Karpas-422 (cell line): Measurements from ENCODE around the gene ADCY5. TPM values are rescaled to one million over a fixed set of nuclear protein-coding genes. Genes with fewer than 3 reads are reported as not detected.

Experiments used
- DNase-seq: peaks from one replicate; pipeline ENCODE4 v3.0.0-alpha.2; 2015
- H2AFZ ChIP-seq: fragments of 200-600 bp; sonication (generic); 2 replicates; pipeline ENCODE4 v1.6.1; 2014; ENCODE audit warnings: antibody characterized with exemption, low read length, mixed read lengths
- H3K27ac ChIP-seq: fragments of 200-600 bp; sonication (generic); 2 replicates; pipeline ENCODE4 v1.5.1; 2014; ENCODE audit warnings: mild to moderate bottlenecking, low read length, moderate library complexity
- H3K27me3 ChIP-seq: fragments of 200-600 bp; sonication (generic); 2 replicates; pipeline ENCODE4 v1.6.1; 2014; ENCODE audit warnings: low read length, mixed read lengths
- H3K36me3 ChIP-seq: fragments of 200-600 bp; sonication (generic); 2 replicates; pipeline ENCODE4 v1.6.1; 2014; ENCODE audit warnings: low read length, mixed read lengths; ENCODE audit not compliant: insufficient read depth
- H3K4me1 ChIP-seq: fragments of 200-600 bp; sonication (generic); 2 replicates; pipeline ENCODE4 v1.6.1; 2014; ENCODE audit warnings: mild to moderate bottlenecking, low read length, mixed read lengths
- H3K4me2 ChIP-seq: fragments of 200-600 bp; sonication (generic); 2 replicates; pipeline ENCODE4 v1.6.1; 2014; ENCODE audit warnings: low read length, low read depth, mild to moderate bottlenecking; ENCODE audit not compliant: poor library complexity, severe bottlenecking
- H3K4me3 ChIP-seq: fragments of 200-600 bp; sonication (generic); 2 replicates; pipeline ENCODE4 v1.5.1; 2014; ENCODE audit warnings: mild to moderate bottlenecking, antibody characterized with exemption, low read length, mixed read lengths
- H3K79me2 ChIP-seq: fragments of 200-600 bp; sonication (generic); 2 replicates; pipeline ENCODE4 v1.6.1; 2014; ENCODE audit warnings: mild to moderate bottlenecking, low read length, mixed read lengths
- H3K9ac ChIP-seq: fragments of 200-600 bp; sonication (generic); 2 replicates; pipeline ENCODE4 v1.6.0; 2014; ENCODE audit warnings: low read length
- H3K9me2 ChIP-seq: fragments of 200-600 bp; sonication (generic), shearing (Covaris generic); replicated peaks from 2 replicates; pipeline ENCODE4 v1.6.0; 2014; ENCODE audit warnings: mild to moderate bottlenecking, low read length, moderate library complexity; ENCODE audit not compliant: insufficient read depth
- H3K9me3 ChIP-seq: fragments of 300-700, 200-600 bp; sonication (generic); 2 replicates; pipeline ENCODE4 v1.6.1; 2014; ENCODE audit warnings: low read length, mixed read lengths
- H4K20me1 ChIP-seq: fragments of 200-600 bp; sonication (generic); 2 replicates; pipeline ENCODE4 v1.6.1; 2014; ENCODE audit warnings: mild to moderate bottlenecking, antibody characterized with exemption, low read length, low read depth; ENCODE audit not compliant: insufficient read depth
- total RNA-seq: library from RNA; depleted of rRNA; stranded (reverse); fragments of >200 nt; shearing (Covaris generic); gene quantifications from 2 replicates; pipeline ENCODE4 v1.2.3, GENCODE V29; 2014; ENCODE audit warnings: low replicate concordance

ADCY5 gene
- total RNA-seq, 1 experiment from 2014 or later: not detected

DNA sequence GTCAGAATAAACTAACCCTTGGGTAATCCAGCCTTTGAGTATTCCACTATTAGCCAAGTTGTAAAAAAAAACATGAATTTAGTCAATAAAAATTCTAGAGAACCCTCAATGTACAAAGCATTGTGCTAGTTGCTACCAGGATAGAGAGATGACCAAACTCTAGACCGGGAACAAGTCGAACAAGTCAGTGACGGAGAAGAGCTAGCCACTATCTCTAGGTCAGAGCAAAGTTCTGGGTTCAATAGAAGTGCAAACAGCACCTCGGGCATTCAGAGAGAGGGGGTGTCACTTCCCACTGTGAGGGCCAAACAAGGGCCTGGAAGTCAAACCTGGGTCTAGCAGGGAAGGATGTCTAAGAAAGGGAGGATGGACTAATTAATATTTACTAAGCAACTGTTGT is 2.3 kb upstream of the ADCY5 start:
- no peak overlapping the region for H3K27ac ChIP-seq
- H3K9ac ChIP-seq: no peak overlapping the region
- DNase-seq: no peak
- no peak overlapping the region for H2AFZ ChIP-seq
- H3K79me2 ChIP-seq: no peaks in the 10 kb centered on the region
- no peaks in the 10 kb centered on the region for H3K9me2 ChIP-seq
- no peaks in the 10 kb centered on the region for H3K4me1 ChIP-seq
- H3K9me3 ChIP-seq: no peaks in the 10 kb centered on the region
- no peaks in the 10 kb centered on the region for H4K20me1 ChIP-seq
- H3K4me2 ChIP-seq: no peak overlapping the region
- H3K36me3 ChIP-seq: no peaks in the 10 kb centered on the region
- H3K4me3 ChIP-seq: no peak overlapping the region
- no peaks in the 10 kb centered on the region for H3K27me3 ChIP-seq

DNA sequence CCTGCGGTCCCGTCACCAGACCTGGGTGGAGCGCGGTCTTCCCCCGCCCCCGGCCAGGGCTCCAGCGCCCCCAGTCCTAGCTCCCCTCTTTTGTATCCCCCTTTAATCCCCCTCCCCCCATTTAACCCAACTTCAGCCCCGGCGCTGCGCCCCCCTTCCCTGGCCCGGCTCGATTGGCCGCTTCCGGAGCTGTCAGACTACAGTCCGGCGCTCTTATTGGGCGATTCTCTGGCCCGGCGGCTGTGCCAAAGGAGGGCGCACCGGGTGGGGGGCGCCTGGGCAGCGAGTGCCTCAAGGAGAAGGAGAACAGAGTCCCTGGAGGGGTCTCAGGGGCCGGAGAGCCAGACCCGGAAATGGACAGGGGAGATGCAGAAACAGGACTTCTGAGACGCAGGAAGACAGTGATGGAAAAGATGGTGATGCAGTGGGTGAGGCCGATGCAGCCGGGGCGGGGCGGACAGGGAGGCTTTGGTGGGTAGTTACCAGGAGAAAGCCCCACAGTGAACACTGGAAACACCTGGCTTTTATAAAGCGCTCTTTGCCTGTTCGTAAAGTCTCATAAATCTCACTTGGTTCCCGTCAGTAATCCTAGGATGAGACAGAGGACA is 1.2 kb upstream of the ADCY5 start:
- H3K4me1 ChIP-seq: no peaks in the 10 kb centered on the region
- no peaks in the 10 kb centered on the region for H4K20me1 ChIP-seq
- no peaks in the 10 kb centered on the region for H3K79me2 ChIP-seq
- H3K27ac ChIP-seq: no peak overlapping the region
- no peak overlapping the region for H3K9ac ChIP-seq
- no peaks in the 10 kb centered on the region for H3K36me3 ChIP-seq
- no peak for DNase-seq
- no peak overlapping the region for H2AFZ ChIP-seq
- no peak overlapping the region for H3K4me2 ChIP-seq
- H3K4me3 ChIP-seq: no peak overlapping the region
- no peaks in the 10 kb centered on the region for H3K27me3 ChIP-seq
- no peaks in the 10 kb centered on the region for H3K9me3 ChIP-seq
- H3K9me2 ChIP-seq: no peaks in the 10 kb centered on the region

DNA sequence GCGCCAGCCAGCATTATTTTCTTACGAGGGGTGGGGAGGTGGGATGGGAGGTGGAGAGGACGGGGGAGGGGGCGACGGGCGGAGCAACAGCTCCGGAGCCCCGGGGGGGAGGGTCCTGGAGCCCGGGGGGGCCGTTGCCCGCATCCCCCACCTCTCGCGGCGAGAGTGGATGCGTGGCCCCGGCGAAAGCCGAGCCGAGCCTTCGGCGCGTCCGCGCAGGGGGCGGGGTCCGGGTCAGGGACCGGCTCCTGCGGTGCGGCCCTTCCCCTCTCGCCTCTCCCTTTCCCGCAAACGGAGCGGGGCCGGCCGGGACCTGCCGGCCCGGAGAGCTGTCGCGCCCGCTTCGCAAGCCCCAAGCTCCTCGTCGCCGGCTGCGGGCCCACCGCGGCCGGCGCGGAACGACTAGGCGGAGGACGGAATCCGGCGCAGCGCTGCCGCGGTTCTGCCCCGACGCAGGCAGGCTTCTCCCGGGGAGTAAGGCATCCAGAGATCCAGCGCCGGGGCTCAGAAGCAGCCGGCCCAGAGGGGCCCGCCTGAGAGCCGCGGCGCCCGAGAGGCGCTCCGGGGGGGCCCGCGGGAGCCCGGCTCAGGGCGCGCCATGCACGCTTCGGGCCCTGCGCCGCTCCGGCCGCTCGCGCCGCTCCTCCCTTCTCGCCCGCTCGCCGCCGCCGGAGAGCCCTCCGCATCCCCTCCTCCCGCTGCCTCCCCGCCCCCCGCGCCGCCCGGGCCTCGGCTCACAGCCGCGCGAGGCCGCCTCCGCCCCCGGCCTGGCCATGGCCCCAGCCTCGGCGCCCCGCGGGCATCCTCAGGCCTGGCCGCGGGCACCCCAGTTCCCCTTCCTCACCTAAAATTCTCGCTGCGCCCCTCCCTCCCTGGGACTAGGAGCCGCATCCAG is 459 bp upstream of the ADCY5 start:
- H3K27ac ChIP-seq: no peak overlapping the region
- no peaks in the 10 kb centered on the region for H3K9me2 ChIP-seq
- no peaks in the 10 kb centered on the region for H4K20me1 ChIP-seq
- H3K4me1 ChIP-seq: no peaks in the 10 kb centered on the region
- H3K4me3 ChIP-seq: no peak overlapping the region
- no peak overlapping the region for H3K9ac ChIP-seq
- H2AFZ ChIP-seq: no peak overlapping the region
- H3K79me2 ChIP-seq: no peaks in the 10 kb centered on the region
- no peaks in the 10 kb centered on the region for H3K27me3 ChIP-seq
- H3K36me3 ChIP-seq: no peaks in the 10 kb centered on the region
- no peaks in the 10 kb centered on the region for H3K9me3 ChIP-seq
- no peak overlapping the region for H3K4me2 ChIP-seq
- no peak for DNase-seq

DNA sequence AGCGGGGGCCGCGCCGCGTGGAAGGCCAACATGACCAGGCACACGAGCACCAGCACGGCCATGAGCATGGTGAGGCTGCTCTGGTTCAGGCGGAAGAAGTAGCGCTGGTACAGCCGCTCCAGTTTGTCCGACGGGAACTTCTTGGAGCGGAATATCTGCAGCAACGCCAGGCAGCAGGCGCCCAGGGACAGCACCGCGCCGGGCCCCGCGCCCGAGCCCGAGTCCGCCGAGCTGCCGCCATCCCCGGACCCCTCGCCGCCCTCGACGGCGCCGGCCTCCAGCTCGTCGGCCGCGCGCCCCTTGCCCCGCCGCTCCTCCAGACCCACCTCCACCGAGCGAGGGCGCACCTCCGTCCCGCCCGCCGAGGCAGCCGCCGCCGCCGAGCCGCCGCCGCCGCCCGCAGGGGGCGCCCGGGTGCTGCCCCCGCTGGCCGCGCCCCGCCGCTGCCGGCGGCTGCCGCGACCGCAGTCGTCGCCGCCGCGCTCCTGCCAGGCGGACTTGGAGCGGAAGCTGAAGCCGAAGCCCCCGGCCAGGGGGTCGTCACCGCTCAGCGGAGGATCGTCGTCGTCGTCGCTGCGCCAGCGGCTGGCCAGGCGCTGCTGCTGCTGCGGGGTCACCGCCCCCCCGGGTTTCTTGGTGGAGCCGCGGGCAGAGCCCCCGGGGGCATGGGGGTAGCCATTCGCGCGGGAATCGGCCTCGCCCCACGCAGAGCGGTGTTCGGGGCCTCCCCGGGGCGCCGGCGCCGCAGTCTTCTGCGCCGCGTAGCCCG is 957 bp downstream of the ADCY5 start:
- H3K27ac ChIP-seq: no peak overlapping the region
- no peaks in the 10 kb centered on the region for H4K20me1 ChIP-seq
- H3K79me2 ChIP-seq: no peaks in the 10 kb centered on the region
- no peaks in the 10 kb centered on the region for H3K27me3 ChIP-seq
- H3K9me2 ChIP-seq: no peaks in the 10 kb centered on the region
- H2AFZ ChIP-seq: no peak overlapping the region
- H3K9ac ChIP-seq: no peak overlapping the region
- DNase-seq: no peak
- H3K36me3 ChIP-seq: no peaks in the 10 kb centered on the region
- H3K4me1 ChIP-seq: no peaks in the 10 kb centered on the region
- H3K4me2 ChIP-seq: no peak overlapping the region
- H3K9me3 ChIP-seq: no peaks in the 10 kb centered on the region
- H3K4me3 ChIP-seq: no peak overlapping the region

DNA sequence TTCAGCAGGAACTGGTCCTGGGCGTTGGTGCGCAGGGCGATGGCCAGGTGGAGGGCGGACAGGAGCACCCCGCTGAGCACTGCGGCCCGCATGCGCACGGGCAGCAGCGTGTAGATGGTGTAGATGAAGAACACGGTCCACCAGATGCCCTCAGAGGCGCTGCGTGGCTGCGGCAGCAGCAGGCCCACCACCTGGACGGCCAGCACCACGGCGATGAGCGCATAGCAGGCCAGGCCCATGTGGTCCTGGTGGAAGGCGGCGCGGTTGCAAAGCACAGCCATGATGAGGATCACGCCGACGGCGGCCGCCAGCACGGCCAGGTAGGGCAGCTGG is 1.5 kb downstream of the ADCY5 start:
- H3K4me1 ChIP-seq: no peaks in the 10 kb centered on the region
- H3K27ac ChIP-seq: no peak overlapping the region
- no peaks in the 10 kb centered on the region for H3K36me3 ChIP-seq
- H3K9ac ChIP-seq: no peak overlapping the region
- no peak overlapping the region for H2AFZ ChIP-seq
- no peaks in the 10 kb centered on the region for H4K20me1 ChIP-seq
- no peaks in the 10 kb centered on the region for H3K79me2 ChIP-seq
- H3K27me3 ChIP-seq: no peaks in the 10 kb centered on the region
- H3K4me2 ChIP-seq: no peak overlapping the region
- DNase-seq: no peak
- no peaks in the 10 kb centered on the region for H3K9me3 ChIP-seq
- no peak overlapping the region for H3K4me3 ChIP-seq
- H3K9me2 ChIP-seq: no peaks in the 10 kb centered on the region

DNA sequence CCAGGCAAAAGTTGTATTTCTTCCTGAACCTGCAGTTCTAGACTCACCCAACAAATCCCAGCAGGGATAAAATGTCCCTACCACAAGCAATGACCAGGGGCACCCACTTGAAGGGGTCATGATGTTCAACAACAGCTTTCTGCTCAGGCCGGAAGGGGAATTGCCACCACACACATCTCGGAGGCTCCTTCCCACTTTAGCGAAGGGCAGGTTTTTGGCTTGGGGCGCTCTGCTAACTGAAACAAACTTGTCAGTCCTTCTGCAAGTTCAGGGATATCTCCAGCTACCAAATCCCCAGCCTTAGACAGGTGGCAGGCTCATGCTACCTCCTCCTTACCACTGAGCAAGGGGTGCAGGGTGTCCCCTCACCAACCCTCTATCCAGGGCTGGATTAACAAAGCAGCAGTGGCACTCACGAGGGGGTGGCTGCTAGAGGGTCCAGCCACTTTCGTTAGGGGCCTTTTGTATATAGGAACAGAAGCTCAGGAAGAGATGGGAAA is 2.2 kb downstream of the ADCY5 start:
- Histone ChIP-seq H3K79me2 (no peaks in the 10 kb centered on the region), H3K9ac (no peak overlapping the region), H3K9me2 (no peaks in the 10 kb centered on the region), H3K27me3 (no peaks in the 10 kb centered on the region), H3K4me3 (no peak overlapping the region), H3K36me3 (no peaks in the 10 kb centered on the region), H3K4me1 (no peaks in the 10 kb centered on the region), H2AFZ (no peak overlapping the region), H3K27ac (no peak overlapping the region), H3K9me3 (no peaks in the 10 kb centered on the region), H4K20me1 (no peaks in the 10 kb centered on the region), H3K4me2 (no peak overlapping the region)
- DNase-seq: no peak

DNA sequence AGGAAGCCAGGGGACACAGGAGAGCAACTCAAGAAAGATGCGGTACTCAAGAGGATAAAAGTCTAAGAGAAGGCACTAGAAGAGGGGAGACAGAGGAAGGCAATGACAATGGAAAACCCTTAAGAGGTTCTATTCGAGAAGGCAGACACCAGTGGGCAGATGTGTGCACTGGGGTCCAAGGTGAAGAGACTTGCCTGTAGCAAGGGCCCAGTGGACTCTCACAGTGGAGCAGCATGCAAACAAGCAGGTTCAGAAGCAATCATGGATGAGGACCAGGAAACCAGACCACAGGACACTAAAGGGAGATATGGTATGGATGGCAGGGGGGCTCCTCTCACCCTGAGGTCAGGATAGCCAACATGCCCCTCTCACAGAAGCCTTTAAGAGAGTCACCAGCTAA is 2.7 kb downstream of the ADCY5 start:
- Histone ChIP-seq H3K9me3 (no peaks in the 10 kb centered on the region), H3K79me2 (no peaks in the 10 kb centered on the region), H3K36me3 (no peaks in the 10 kb centered on the region), H3K9me2 (no peaks in the 10 kb centered on the region), H3K4me1 (no peaks in the 10 kb centered on the region), H3K4me3 (no peak overlapping the region), H4K20me1 (no peaks in the 10 kb centered on the region), H3K27me3 (no peaks in the 10 kb centered on the region), H3K4me2 (no peak overlapping the region), H2AFZ (no peak overlapping the region), H3K9ac (no peak overlapping the region), H3K27ac (no peak overlapping the region)
- DNase-seq: no peak

DNA sequence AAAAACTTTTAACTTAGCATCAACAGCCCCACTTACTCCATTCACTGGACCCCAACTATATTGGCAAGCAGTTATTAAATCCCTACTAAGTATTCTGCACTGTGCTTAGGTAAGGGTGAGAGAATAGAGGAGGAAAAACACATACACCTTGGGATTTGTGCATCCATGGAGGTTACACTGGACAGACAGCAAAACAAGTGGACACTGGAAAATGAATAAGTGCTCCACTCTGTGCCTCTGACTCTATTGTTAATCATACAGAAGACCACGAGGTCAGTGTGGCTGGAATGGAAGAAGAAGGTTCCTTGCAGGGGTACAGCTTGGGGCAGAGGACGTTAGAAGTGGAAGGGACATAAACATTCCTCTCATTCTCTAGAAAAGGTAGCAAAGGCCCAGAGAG is 3.2 kb downstream of the ADCY5 start:
- no peak overlapping the region for H3K27ac ChIP-seq
- no peak overlapping the region for H3K9ac ChIP-seq
- no peak overlapping the region for H3K4me2 ChIP-seq
- no peaks in the 10 kb centered on the region for H3K9me2 ChIP-seq
- no peaks in the 10 kb centered on the region for H3K9me3 ChIP-seq
- H3K79me2 ChIP-seq: no peaks in the 10 kb centered on the region
- no peak overlapping the region for H2AFZ ChIP-seq
- no peaks in the 10 kb centered on the region for H4K20me1 ChIP-seq
- H3K36me3 ChIP-seq: no peaks in the 10 kb centered on the region
- H3K4me1 ChIP-seq: no peaks in the 10 kb centered on the region
- H3K27me3 ChIP-seq: no peaks in the 10 kb centered on the region
- H3K4me3 ChIP-seq: no peak overlapping the region
- DNase-seq: no peak
